Memory B cell (primary cell): ENCODE measurements around the gene PRKCE.
"Not testable (repeated sequence)": the region's sequence is repeated elsewhere in the genome, so short reads cannot be mapped to it uniquely, and the experiment has no call there.

Experiments used
- ATAC-seq: fragments of 150-1000 bp; cut with Tn5 transposase; 2 replicates; pipeline ENCODE4 v1.10.0; 2021; ENCODE audit warnings: low read depth, mild to moderate bottlenecking, moderate library complexity
- DNase-seq, 2 donors: peaks; one replicate each; pipeline ENCODE4 v3.0.0; 2022; ENCODE audit warnings: low spot score in 2 of 2
- H3K27ac Mint-ChIP-seq: one replicate; pipeline ENCODE4 v1.8.0; 2022; ENCODE audit warnings: mild to moderate bottlenecking, moderate library complexity, mixed read lengths
- H3K27me3 Mint-ChIP-seq: one replicate; pipeline ENCODE4 v1.8.0; 2022; ENCODE audit warnings: mixed read lengths
- H3K36me3 Mint-ChIP-seq: one replicate; pipeline ENCODE4 v1.8.0; 2022; ENCODE audit warnings: mild to moderate bottlenecking, mixed read lengths
- H3K4me1 Mint-ChIP-seq: one replicate; pipeline ENCODE4 v1.8.0; 2022; ENCODE audit warnings: mixed read lengths
- H3K4me3 Mint-ChIP-seq: one replicate; pipeline ENCODE4 v1.8.0; 2022; ENCODE audit warnings: mild to moderate bottlenecking, moderate library complexity, mixed read lengths
- H3K9me3 Mint-ChIP-seq: one replicate; pipeline ENCODE4 v1.8.0; 2022; ENCODE audit warnings: mixed read lengths

PRKCE gene

GRCh38 chr2:45889620-45890370, 238.3 kb downstream of the PRKCE start:
- H3K27ac Mint-ChIP-seq: no peak overlapping the region
- ATAC-seq: no peak
- H3K27me3 Mint-ChIP-seq: no peaks in the 10 kb centered on the region
- peaks cover 4% of the 10 kb centered on the region for H3K36me3 Mint-ChIP-seq
- no peaks in the 10 kb centered on the region for H3K9me3 Mint-ChIP-seq
- H3K4me3 Mint-ChIP-seq: peak overlapping the region; percentile 38
- no peak for DNase-seq
- H3K4me1 Mint-ChIP-seq: peaks cover 54% of the 10 kb centered on the region

- H3K9me3 Mint-ChIP-seq, H3K4me3 Mint-ChIP-seq, ATAC-seq, DNase-seq, H3K27me3 Mint-ChIP-seq, H3K36me3 Mint-ChIP-seq: not testable (repeated sequence)
- Mint-ChIP-seq H3K4me1 (peaks cover 53% of the 10 kb centered on the region), H3K27ac (peak overlapping the region; percentile 66)
These were observed 238.8 kb downstream of the PRKCE start for GRCh38 chr2:45890371-45890646.

- Mint-ChIP-seq H3K4me1 (peaks cover 58% of the 10 kb centered on the region), H3K9me3 (no peaks in the 10 kb centered on the region), H3K4me3 (peak overlapping the region; percentile 43), H3K36me3 (peaks cover 4% of the 10 kb centered on the region), H3K27me3 (no peaks in the 10 kb centered on the region), H3K27ac (peak overlapping the region; percentile 66)
- DNase-seq: no peak
- ATAC-seq: peak; percentile 58
These were observed 239.3 kb downstream of the PRKCE start for GRCh38 chr2:45890819-45891218.

- Mint-ChIP-seq H3K4me3 (peak overlapping the region; percentile 18), H3K36me3 (peaks cover 3% of the 10 kb centered on the region), H3K27me3 (no peaks in the 10 kb centered on the region), H3K27ac (peak overlapping the region; percentile 39), H3K4me1 (peaks cover 54% of the 10 kb centered on the region), H3K9me3 (no peaks in the 10 kb centered on the region)
- ATAC-seq: no peak
- no peak for DNase-seq
These were observed 240.4 kb downstream of the PRKCE start for GRCh38 chr2:45891719-45892424.

- peak overlapping the region; percentile 18 for H3K4me3 Mint-ChIP-seq
- peaks cover 50% of the 10 kb centered on the region for H3K4me1 Mint-ChIP-seq
These were observed 240.9 kb downstream of the PRKCE start for GRCh38 chr2:45892425-45892745.

GRCh38 chr2:45892757-45893156, 241.3 kb downstream of the PRKCE start:
- no peak overlapping the region for H3K4me3 Mint-ChIP-seq
- no peak overlapping the region for H3K27ac Mint-ChIP-seq

More at GRCh38 chr2:45892425-45892745, 240.9 kb downstream of the PRKCE start:
- Mint-ChIP-seq H3K36me3 (peaks cover 3% of the 10 kb centered on the region), H3K9me3 (no peaks in the 10 kb centered on the region), H3K27ac (peak overlapping the region; percentile 39), H3K27me3 (no peaks in the 10 kb centered on the region)
- DNase-seq (no peak), ATAC-seq (no peak)

GRCh38 chr2:45894211-45894610, 242.7 kb downstream of the PRKCE start:
- peaks cover 44% of the 10 kb centered on the region for H3K4me1 Mint-ChIP-seq
- no peak overlapping the region for H3K27ac Mint-ChIP-seq
- H3K36me3 Mint-ChIP-seq: peaks cover 3% of the 10 kb centered on the region
- no peak for DNase-seq
- no peak for ATAC-seq
- H3K4me3 Mint-ChIP-seq: no peak overlapping the region
- no peaks in the 10 kb centered on the region for H3K27me3 Mint-ChIP-seq
- no peaks in the 10 kb centered on the region for H3K9me3 Mint-ChIP-seq

More at GRCh38 chr2:45892757-45893156, 241.3 kb downstream of the PRKCE start:
- Mint-ChIP-seq H3K9me3 (no peaks in the 10 kb centered on the region), H3K36me3 (peaks cover 3% of the 10 kb centered on the region), H3K4me1 (peaks cover 50% of the 10 kb centered on the region), H3K27me3 (no peaks in the 10 kb centered on the region)
- no peak for ATAC-seq
- DNase-seq: no peak

GRCh38 chr2:45895241-45895861, 243.9 kb downstream of the PRKCE start:
- Mint-ChIP-seq H3K9me3 (no peaks in the 10 kb centered on the region), H3K4me1 (peaks cover 37% of the 10 kb centered on the region), H3K27me3 (no peaks in the 10 kb centered on the region), H3K27ac (no peak overlapping the region), H3K36me3 (peaks cover 5% of the 10 kb centered on the region), H3K4me3 (no peak overlapping the region)
- ATAC-seq (no peak), DNase-seq (no peak)

- no peak for ATAC-seq
- H3K36me3 Mint-ChIP-seq: peaks cover 6% of the 10 kb centered on the region
- peaks cover 31% of the 10 kb centered on the region for H3K4me1 Mint-ChIP-seq
- H3K27me3 Mint-ChIP-seq: no peaks in the 10 kb centered on the region
- no peak for DNase-seq
- no peak overlapping the region for H3K4me3 Mint-ChIP-seq
- H3K9me3 Mint-ChIP-seq: no peaks in the 10 kb centered on the region
- no peak overlapping the region for H3K27ac Mint-ChIP-seq
These were observed 244.8 kb downstream of the PRKCE start for GRCh38 chr2:45896311-45896710.

GRCh38 chr2:45897842-45898241, 246.4 kb downstream of the PRKCE start:
- Mint-ChIP-seq H3K36me3 (peaks cover 6% of the 10 kb centered on the region), H3K9me3 (no peaks in the 10 kb centered on the region), H3K27me3 (no peaks in the 10 kb centered on the region), H3K4me1 (peaks cover 20% of the 10 kb centered on the region), H3K4me3 (no peak overlapping the region), H3K27ac (no peak overlapping the region)
- DNase-seq: no peak
- no peak for ATAC-seq

- H3K9me3 Mint-ChIP-seq: no peaks in the 10 kb centered on the region
- peaks cover 18% of the 10 kb centered on the region for H3K4me1 Mint-ChIP-seq
- H3K27ac Mint-ChIP-seq: no peak overlapping the region
- H3K4me3 Mint-ChIP-seq: no peak overlapping the region
- H3K27me3 Mint-ChIP-seq: no peaks in the 10 kb centered on the region
- ATAC-seq: no peak
- no peak for DNase-seq
- peaks cover 4% of the 10 kb centered on the region for H3K36me3 Mint-ChIP-seq
These were observed 247.3 kb downstream of the PRKCE start for GRCh38 chr2:45898819-45899218.

GRCh38 chr2:45899926-45900325, 248.5 kb downstream of the PRKCE start:
- no peak for ATAC-seq
- Mint-ChIP-seq H3K4me3 (no peak overlapping the region), H3K36me3 (peaks cover 4% of the 10 kb centered on the region), H3K4me1 (peaks cover 14% of the 10 kb centered on the region), H3K27me3 (no peaks in the 10 kb centered on the region), H3K27ac (peak overlapping the region; percentile 53), H3K9me3 (no peaks in the 10 kb centered on the region)
- no peak for DNase-seq

- H3K27ac Mint-ChIP-seq: peak overlapping the region; percentile 8
- H3K36me3 Mint-ChIP-seq: peaks cover 4% of the 10 kb centered on the region
- no peaks in the 10 kb centered on the region for H3K9me3 Mint-ChIP-seq
- no peak for DNase-seq
- peaks cover 4% of the 10 kb centered on the region for H3K4me1 Mint-ChIP-seq
- H3K27me3 Mint-ChIP-seq: no peaks in the 10 kb centered on the region
- no peak for ATAC-seq
- H3K4me3 Mint-ChIP-seq: no peak overlapping the region
These were observed 250.1 kb downstream of the PRKCE start for GRCh38 chr2:45901468-45902032.

GRCh38 chr2:45902380-45902779, 250.9 kb downstream of the PRKCE start:
- Mint-ChIP-seq H3K27ac (peak overlapping the region; percentile 33), H3K27me3 (no peaks in the 10 kb centered on the region), H3K36me3 (peaks cover 3% of the 10 kb centered on the region), H3K4me3 (no peak overlapping the region), H3K9me3 (no peaks in the 10 kb centered on the region), H3K4me1 (peaks cover 2% of the 10 kb centered on the region)
- ATAC-seq (no peak), DNase-seq (no peak)
